ENCODE data around the gene SMIM10L1.

- TF ChIP-seq POLR2A (IDR thresholded peaks at IDR 0.05; ENCODE audit: control extremely low read depth in 1 of 2, low read depth in 2 of 2, low read length in 2 of 2) = no peak
- no peak for TF ChIP-seq CTCF (IDR thresholded peaks at IDR 0.05; ENCODE audit: control extremely low read depth in 1 of 3, insufficient read depth in 1 of 3, low read depth in 1 of 3, low read length in 3 of 3)
Measured at GRCh38 chr12:11147420-11147819, 23.6 kb upstream of the SMIM10L1 start.
